Small intestine (tissue), 7 donors: ENCODE data around the gene NTN1. TPM values are rescaled to one million over a fixed set of nuclear protein-coding genes. Genes with fewer than 3 reads are reported as not detected.

Experiments
- DNase-seq, 2 donors: peaks; one replicate each; pipeline versions ENCODE4 v3.0.0 to v3.0.0-alpha.2; 2013
- FAIRE-seq: peaks from 2 replicates; lab custom pipeline; 2012; peaks lifted over from hg19 to GRCh38; lab: Jason Lieb, UNC
- H3K27ac ChIP-seq, 3 donors: one replicate each; pipeline ENCODE4 v1.5.1; 2013; ENCODE audit warnings: low read length in 2 of 3, mild to moderate bottlenecking in 2 of 3, control low read depth in 1 of 3, inconsistent platforms in 1 of 3, low read depth in 1 of 3, moderate library complexity in 1 of 3
- H3K27me3 ChIP-seq, 3 donors: one replicate each; pipeline ENCODE4 v1.6.1; 2013; ENCODE audit warnings: low read length in 3 of 3, inconsistent platforms in 1 of 3; ENCODE audit not compliant: control insufficient read depth in 3 of 3, insufficient read depth in 3 of 3
- H3K36me3 ChIP-seq, 3 donors: one replicate each; pipeline ENCODE4 v1.6.1; 2013; ENCODE audit warnings: low read length in 3 of 3, inconsistent platforms in 1 of 3, low read depth in 1 of 3, mild to moderate bottlenecking in 1 of 3, moderate library complexity in 1 of 3; ENCODE audit not compliant: control insufficient read depth in 3 of 3, insufficient read depth in 2 of 3
- H3K4me1 ChIP-seq, 3 donors: one replicate each; pipeline ENCODE4 v1.6.1; 2013; ENCODE audit warnings: low read length in 2 of 3, inconsistent platforms in 1 of 3, low read depth in 1 of 3, mild to moderate bottlenecking in 1 of 3, moderate library complexity in 1 of 3; ENCODE audit not compliant: control insufficient read depth in 3 of 3, insufficient read depth in 2 of 3
- H3K4me3 ChIP-seq, 3 donors: one replicate each; pipeline ENCODE4 v1.5.1; 2013; ENCODE audit warnings: low read length in 3 of 3, control low read depth in 1 of 3, inconsistent platforms in 1 of 3, low read depth in 1 of 3, mild to moderate bottlenecking in 1 of 3, moderate library complexity in 1 of 3
- H3K9me3 ChIP-seq, 2 donors: one replicate each; pipeline ENCODE4 v1.6.1; 2013; ENCODE audit warnings: low read depth in 1 of 2, low read length in 1 of 2; ENCODE audit not compliant: control insufficient read depth in 2 of 2, insufficient read depth in 1 of 2
- WGBS, 3 donors: extraction: QIAGEN DNeasy Blood & Tissue Kit; methylation state at CpG; one replicate each; pipeline ENCODE4 v1.1.7; 2013; 5-methylcytosine and 5-hydroxymethylcytosine counted together
- polyA plus RNA-seq, 4 donors: library from polyadenylated mRNA; stranded (reverse) in 3 of 4; unstranded in 1 of 4; fragments of 200-250 nt in 3 of 4; fragments of 120-200 nt in 1 of 4; gene quantifications; one replicate each; pipeline versions ENCODE4 v1.2.1 to v1.2.3, GENCODE V29; 2013
- donor health status: healthy with polysubstance abuse.
- donor health status: control.
- donor health status: control.
- donor health status: Bipolar disorder and iron deficiency.
- donor health status: healthy.

The NTN1 gene
- polyA plus RNA-seq, 4 donors = 0.22 to 13.2 (median 2.6) TPM

GRCh38 chr17:9231449-9232154 lies 210.3 kb downstream of the NTN1 start:
- 85 to 88% (median 86%) methylated on average over 21 to 23 of the region's 23 CpGs for WGBS, 3 donors
- Histone ChIP-seq H3K9me3 (peaks cover 0 to under 1% of the 10 kb centered on the region in 2 donors), H3K36me3 (peaks cover 0 to 6% (median 0%) of the 10 kb centered on the region in 3 donors), H3K27me3 (no peaks in the 10 kb centered on the region), H3K27ac (no peak overlapping the region), H3K4me1 (peaks cover 0 to 14% (median 0%) of the 10 kb centered on the region in 3 donors), H3K4me3 (no peak overlapping the region)
- DNase-seq = no peak
- no peak for FAIRE-seq

- H3K27ac ChIP-seq = no peak overlapping the region
- no peak overlapping the region for H3K4me3 ChIP-seq
- FAIRE-seq (no peak), DNase-seq (no peak)
- H3K36me3 ChIP-seq = peaks cover 0 to 10% (median 0%) of the 10 kb centered on the region in 3 donors
- H3K9me3 ChIP-seq = peaks cover 0 to 5% of the 10 kb centered on the region in 2 donors
- H3K4me1 ChIP-seq = peaks cover 0 to 14% (median 0%) of the 10 kb centered on the region in 3 donors
- WGBS, 3 donors = 90 to 96% (median 91%) methylated on average over 2 to 6 of the region's 6 CpGs
- no peaks in the 10 kb centered on the region for H3K27me3 ChIP-seq
Observed at GRCh38 chr17:9232155-9232475, 210.8 kb downstream of the NTN1 start.

- Histone ChIP-seq H3K4me3 (no peak overlapping the region), H3K27ac (no peak overlapping the region), H3K36me3 (peaks cover 0 to 10% (median 0%) of the 10 kb centered on the region in 3 donors), H3K27me3 (no peaks in the 10 kb centered on the region), H3K4me1 (peaks cover 0 to 18% (median under 1%) of the 10 kb centered on the region in 3 donors), H3K9me3 (peaks cover 0 to 5% of the 10 kb centered on the region in 2 donors)
- DNase-seq (no peak), FAIRE-seq (no peak)
- WGBS, 3 donors = 60 to 87% (median 73%) methylated on average over 21 to 22 of the region's 22 CpGs
Observed at GRCh38 chr17:9232591-9233270, 211.4 kb downstream of the NTN1 start.

- 70 to 88% (median 74%) methylated on average over 9 of the region's 9 CpGs for WGBS, 3 donors
- DNase-seq = no peak
- no peak overlapping the region for H3K27ac ChIP-seq
Observed at GRCh38 chr17:9233271-9233599, 211.9 kb downstream of the NTN1 start.

GRCh38 chr17:9233761-9234160 lies 212.5 kb downstream of the NTN1 start:
- H3K36me3 ChIP-seq = peaks cover 0 to 10% (median 0%) of the 10 kb centered on the region in 3 donors
- WGBS, 3 donors = 73 to 90% (median 86%) methylated on average over 7 of the region's 7 CpGs
- no peaks in the 10 kb centered on the region for H3K27me3 ChIP-seq
- FAIRE-seq (no peak), DNase-seq (no peak)
- peaks cover 0 to 5% of the 10 kb centered on the region in 2 donors for H3K9me3 ChIP-seq
- peaks cover 0 to 28% (median 5%) of the 10 kb centered on the region in 3 donors for H3K4me1 ChIP-seq
- H3K27ac ChIP-seq = no peak overlapping the region
- H3K4me3 ChIP-seq = no peak overlapping the region

More at GRCh38 chr17:9233271-9233599, 211.9 kb downstream of the NTN1 start:
- FAIRE-seq = no peak
- H3K9me3 ChIP-seq = peaks cover 0 to 5% of the 10 kb centered on the region in 2 donors
- no peaks in the 10 kb centered on the region for H3K27me3 ChIP-seq
- H3K36me3 ChIP-seq = peaks cover 0 to 10% (median 0%) of the 10 kb centered on the region in 3 donors
- H3K4me3 ChIP-seq = no peak overlapping the region
- peaks cover 0 to 23% (median 3%) of the 10 kb centered on the region in 3 donors for H3K4me1 ChIP-seq

- peaks cover 4 to 35% (median 8%) of the 10 kb centered on the region in 3 donors for H3K4me1 ChIP-seq
- no peak overlapping the region for H3K27ac ChIP-seq
- no peaks in the 10 kb centered on the region for H3K27me3 ChIP-seq
- DNase-seq (no peak), FAIRE-seq (no peak)
- H3K9me3 ChIP-seq = peaks cover 0 to 5% of the 10 kb centered on the region in 2 donors
- no peak overlapping the region for H3K4me3 ChIP-seq
- 66 to 70% (median 69%) methylated on average over 8 of the region's 8 CpGs for WGBS, 3 donors
- H3K36me3 ChIP-seq = peaks cover 0 to 10% (median 0%) of the 10 kb centered on the region in 3 donors
Observed at GRCh38 chr17:9234389-9234945, 213.2 kb downstream of the NTN1 start.

GRCh38 chr17:9235346-9235745 lies 214.0 kb downstream of the NTN1 start:
- FAIRE-seq (no peak), DNase-seq (no peak)
- no peak overlapping the region for H3K27ac ChIP-seq
- no peak overlapping the region for H3K4me3 ChIP-seq
- peaks cover 0 to 10% (median 0%) of the 10 kb centered on the region in 3 donors for H3K36me3 ChIP-seq
- WGBS, 3 donors = 78 to 87% (median 82%) methylated on average over 4 of the region's 4 CpGs
- H3K4me1 ChIP-seq = peaks cover 5 to 40% (median 8%) of the 10 kb centered on the region in 3 donors
- peaks cover 0 to 5% of the 10 kb centered on the region in 2 donors for H3K9me3 ChIP-seq
- no peaks in the 10 kb centered on the region for H3K27me3 ChIP-seq

GRCh38 chr17:9236286-9237052 lies 215.2 kb downstream of the NTN1 start:
- peaks cover 8 to 51% (median 11%) of the 10 kb centered on the region in 3 donors for H3K4me1 ChIP-seq
- H3K27me3 ChIP-seq = no peaks in the 10 kb centered on the region
- FAIRE-seq = no peak
- no peak overlapping the region for H3K27ac ChIP-seq
- H3K36me3 ChIP-seq = peaks cover 0 to 9% (median 0%) of the 10 kb centered on the region in 3 donors
- no peak overlapping the region for H3K4me3 ChIP-seq
- WGBS, 3 donors = 76 to 92% (median 88%) methylated on average over 6 to 7 of the region's 7 CpGs
- H3K9me3 ChIP-seq = peaks cover 0 to 5% of the 10 kb centered on the region in 2 donors
- DNase-seq = no peak
